ENCODE measurements around the gene CNTROB.

The CNTROB gene

DNA sequence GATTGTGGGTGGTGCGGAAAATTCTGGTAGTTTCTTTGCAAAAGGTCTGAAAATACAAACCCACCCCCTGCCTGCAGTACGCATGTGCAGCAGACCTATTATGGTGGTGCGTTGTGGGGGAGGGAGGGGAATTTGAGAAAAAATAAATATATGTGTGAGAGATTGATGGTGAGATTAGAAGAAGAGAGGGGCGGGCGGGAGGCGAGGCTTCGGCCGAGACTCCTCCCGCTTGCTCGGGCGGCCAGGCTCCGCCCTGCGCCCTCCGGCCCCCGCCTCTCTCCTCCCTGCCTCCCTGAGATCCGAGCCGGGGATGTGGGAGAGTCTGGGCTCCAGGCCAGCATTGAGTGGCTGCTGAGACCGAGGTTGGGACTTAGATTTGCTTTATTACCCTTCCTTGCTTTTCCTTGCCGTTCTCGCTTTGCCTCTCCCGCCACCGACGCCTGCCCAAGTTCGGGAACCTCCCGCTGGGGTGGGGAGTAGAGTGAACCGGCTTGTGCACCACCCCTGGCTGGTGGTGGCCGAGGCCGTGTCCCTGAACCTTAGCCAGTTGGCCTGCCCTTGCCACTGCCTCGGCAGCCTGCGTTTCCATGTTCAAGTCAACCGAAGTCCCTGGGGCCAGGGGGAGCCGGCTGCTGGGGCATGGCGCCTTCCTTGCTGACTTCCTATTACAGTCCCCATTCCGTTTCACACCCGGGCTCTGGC is 44.4 kb upstream of the CNTROB start (continued):
- peak; percentile 92 for TF ChIP-seq ZNF600 (tag by site-specific recombination; IDR thresholded peaks at IDR 0.05)
- peak; percentile 100 for TF ChIP-seq ZNF341 (tag by site-specific recombination; IDR thresholded peaks at IDR 0.05; ENCODE audit: low read depth)
- no peak for TF ChIP-seq MEIS1 (CRISPR knock-in tag; IDR thresholded peaks at IDR 0.05; ENCODE audit: borderline replicate concordance)
- TF ChIP-seq, protein P1, sequence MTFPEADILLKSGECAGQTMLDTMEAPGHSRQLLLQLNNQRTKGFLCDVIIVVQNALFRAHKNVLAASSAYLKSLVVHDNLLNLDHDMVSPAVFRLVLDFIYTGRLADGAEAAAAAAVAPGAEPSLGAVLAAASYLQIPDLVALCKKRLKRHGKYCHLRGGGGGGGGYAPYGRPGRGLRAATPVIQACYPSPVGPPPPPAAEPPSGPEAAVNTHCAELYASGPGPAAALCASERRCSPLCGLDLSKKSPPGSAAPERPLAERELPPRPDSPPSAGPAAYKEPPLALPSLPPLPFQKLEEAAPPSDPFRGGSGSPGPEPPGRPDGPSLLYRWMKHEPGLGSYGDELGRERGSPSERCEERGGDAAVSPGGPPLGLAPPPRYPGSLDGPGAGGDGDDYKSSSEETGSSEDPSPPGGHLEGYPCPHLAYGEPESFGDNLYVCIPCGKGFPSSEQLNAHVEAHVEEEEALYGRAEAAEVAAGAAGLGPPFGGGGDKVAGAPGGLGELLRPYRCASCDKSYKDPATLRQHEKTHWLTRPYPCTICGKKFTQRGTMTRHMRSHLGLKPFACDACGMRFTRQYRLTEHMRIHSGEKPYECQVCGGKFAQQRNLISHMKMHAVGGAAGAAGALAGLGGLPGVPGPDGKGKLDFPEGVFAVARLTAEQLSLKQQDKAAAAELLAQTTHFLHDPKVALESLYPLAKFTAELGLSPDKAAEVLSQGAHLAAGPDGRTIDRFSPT (tag by site-specific recombination; IDR thresholded peaks at IDR 0.05), result peak; percentile 56
- TF ChIP-seq ZNF514 (tag by site-specific recombination; IDR thresholded peaks at IDR 0.05), result no peak
- TF ChIP-seq, protein P2, sequence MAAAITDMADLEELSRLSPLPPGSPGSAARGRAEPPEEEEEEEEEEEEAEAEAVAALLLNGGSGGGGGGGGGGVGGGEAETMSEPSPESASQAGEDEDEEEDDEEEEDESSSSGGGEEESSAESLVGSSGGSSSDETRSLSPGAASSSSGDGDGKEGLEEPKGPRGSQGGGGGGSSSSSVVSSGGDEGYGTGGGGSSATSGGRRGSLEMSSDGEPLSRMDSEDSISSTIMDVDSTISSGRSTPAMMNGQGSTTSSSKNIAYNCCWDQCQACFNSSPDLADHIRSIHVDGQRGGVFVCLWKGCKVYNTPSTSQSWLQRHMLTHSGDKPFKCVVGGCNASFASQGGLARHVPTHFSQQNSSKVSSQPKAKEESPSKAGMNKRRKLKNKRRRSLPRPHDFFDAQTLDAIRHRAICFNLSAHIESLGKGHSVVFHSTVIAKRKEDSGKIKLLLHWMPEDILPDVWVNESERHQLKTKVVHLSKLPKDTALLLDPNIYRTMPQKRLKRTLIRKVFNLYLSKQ (tag by site-specific recombination; IDR thresholded peaks at IDR 0.05; ENCODE audit: borderline replicate concordance), result no peak
- no peak for TF ChIP-seq ZNF433 (tag by site-specific recombination; IDR thresholded peaks at IDR 0.05; ENCODE audit: low read depth)
- TF ChIP-seq, protein P3, sequence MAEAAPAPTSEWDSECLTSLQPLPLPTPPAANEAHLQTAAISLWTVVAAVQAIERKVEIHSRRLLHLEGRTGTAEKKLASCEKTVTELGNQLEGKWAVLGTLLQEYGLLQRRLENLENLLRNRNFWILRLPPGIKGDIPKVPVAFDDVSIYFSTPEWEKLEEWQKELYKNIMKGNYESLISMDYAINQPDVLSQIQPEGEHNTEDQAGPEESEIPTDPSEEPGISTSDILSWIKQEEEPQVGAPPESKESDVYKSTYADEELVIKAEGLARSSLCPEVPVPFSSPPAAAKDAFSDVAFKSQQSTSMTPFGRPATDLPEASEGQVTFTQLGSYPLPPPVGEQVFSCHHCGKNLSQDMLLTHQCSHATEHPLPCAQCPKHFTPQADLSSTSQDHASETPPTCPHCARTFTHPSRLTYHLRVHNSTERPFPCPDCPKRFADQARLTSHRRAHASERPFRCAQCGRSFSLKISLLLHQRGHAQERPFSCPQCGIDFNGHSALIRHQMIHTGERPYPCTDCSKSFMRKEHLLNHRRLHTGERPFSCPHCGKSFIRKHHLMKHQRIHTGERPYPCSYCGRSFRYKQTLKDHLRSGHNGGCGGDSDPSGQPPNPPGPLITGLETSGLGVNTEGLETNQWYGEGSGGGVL (tag by site-specific recombination; IDR thresholded peaks at IDR 0.05), result peak; percentile 98
- no peak for TF ChIP-seq ZNF747 (tag by site-specific recombination; IDR thresholded peaks at IDR 0.05)
- no peak; the same call in 1 of the 2 replicates for TF ChIP-seq ZNF223 (tag by site-specific recombination; IDR thresholded peaks at IDR 0.05)
- peak; percentile 61 for TF ChIP-seq ZNF596 (tag by site-specific recombination; IDR thresholded peaks at IDR 0.05)
- TF ChIP-seq, protein P4, sequence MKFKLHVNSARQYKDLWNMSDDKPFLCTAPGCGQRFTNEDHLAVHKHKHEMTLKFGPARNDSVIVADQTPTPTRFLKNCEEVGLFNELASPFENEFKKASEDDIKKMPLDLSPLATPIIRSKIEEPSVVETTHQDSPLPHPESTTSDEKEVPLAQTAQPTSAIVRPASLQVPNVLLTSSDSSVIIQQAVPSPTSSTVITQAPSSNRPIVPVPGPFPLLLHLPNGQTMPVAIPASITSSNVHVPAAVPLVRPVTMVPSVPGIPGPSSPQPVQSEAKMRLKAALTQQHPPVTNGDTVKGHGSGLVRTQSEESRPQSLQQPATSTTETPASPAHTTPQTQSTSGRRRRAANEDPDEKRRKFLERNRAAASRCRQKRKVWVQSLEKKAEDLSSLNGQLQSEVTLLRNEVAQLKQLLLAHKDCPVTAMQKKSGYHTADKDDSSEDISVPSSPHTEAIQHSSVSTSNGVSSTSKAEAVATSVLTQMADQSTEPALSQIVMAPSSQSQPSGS (tag by site-specific recombination; IDR thresholded peaks at IDR 0.05; ENCODE audit: low read depth), result no peak
- TF ChIP-seq WT1 (tag by site-specific recombination; IDR thresholded peaks at IDR 0.05), result peak; percentile 95
- TF ChIP-seq, protein P5, sequence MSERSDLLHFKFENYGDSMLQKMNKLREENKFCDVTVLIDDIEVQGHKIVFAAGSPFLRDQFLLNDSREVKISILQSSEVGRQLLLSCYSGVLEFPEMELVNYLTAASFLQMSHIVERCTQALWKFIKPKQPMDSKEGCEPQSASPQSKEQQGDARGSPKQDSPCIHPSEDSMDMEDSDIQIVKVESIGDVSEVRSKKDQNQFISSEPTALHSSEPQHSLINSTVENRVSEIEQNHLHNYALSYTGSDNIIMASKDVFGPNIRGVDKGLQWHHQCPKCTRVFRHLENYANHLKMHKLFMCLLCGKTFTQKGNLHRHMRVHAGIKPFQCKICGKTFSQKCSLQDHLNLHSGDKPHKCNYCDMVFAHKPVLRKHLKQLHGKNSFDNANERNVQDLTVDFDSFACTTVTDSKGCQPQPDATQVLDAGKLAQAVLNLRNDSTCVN (tag by site-specific recombination; optimal IDR thresholded peaks at IDR 0.05), result peak; percentile 28
- TF ChIP-seq, protein P6, sequence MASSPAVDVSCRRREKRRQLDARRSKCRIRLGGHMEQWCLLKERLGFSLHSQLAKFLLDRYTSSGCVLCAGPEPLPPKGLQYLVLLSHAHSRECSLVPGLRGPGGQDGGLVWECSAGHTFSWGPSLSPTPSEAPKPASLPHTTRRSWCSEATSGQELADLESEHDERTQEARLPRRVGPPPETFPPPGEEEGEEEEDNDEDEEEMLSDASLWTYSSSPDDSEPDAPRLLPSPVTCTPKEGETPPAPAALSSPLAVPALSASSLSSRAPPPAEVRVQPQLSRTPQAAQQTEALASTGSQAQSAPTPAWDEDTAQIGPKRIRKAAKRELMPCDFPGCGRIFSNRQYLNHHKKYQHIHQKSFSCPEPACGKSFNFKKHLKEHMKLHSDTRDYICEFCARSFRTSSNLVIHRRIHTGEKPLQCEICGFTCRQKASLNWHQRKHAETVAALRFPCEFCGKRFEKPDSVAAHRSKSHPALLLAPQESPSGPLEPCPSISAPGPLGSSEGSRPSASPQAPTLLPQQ (tag by site-specific recombination; IDR thresholded peaks at IDR 0.05), result no peak
- no peak for TF ChIP-seq ZNF549 (tag by site-specific recombination; IDR thresholded peaks at IDR 0.05)
- TF ChIP-seq SP3 (tag by site-specific recombination; IDR thresholded peaks at IDR 0.05), result peak; percentile 89
- no peak; the same call in none of the 2 replicates for TF ChIP-seq ZXDB (tag by site-specific recombination; IDR thresholded peaks at IDR 0.05)
- no peak for TF ChIP-seq ZNF544 (tag by site-specific recombination; IDR thresholded peaks at IDR 0.05)
- TF ChIP-seq ZBTB21 (tag by site-specific recombination; IDR thresholded peaks at IDR 0.05), result no peak
- TF ChIP-seq, protein P7, sequence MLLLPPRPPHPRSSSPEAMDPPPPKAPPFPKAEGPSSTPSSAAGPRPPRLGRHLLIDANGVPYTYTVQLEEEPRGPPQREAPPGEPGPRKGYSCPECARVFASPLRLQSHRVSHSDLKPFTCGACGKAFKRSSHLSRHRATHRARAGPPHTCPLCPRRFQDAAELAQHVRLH (tag by site-specific recombination; IDR thresholded peaks at IDR 0.05), result no peak
- peak; percentile 80 for TF ChIP-seq ZFHX2 (tag by site-specific recombination; conservative IDR thresholded peaks at IDR 0.05)
- peak; percentile 6 for TF ChIP-seq TRIM28 (IDR thresholded peaks at IDR 0.05; ENCODE audit: borderline replicate concordance, low read length)
- no peak for TF ChIP-seq ZNF121 (tag by site-specific recombination; IDR thresholded peaks at IDR 0.05)
- TF ChIP-seq ZNF561 (tag by site-specific recombination; IDR thresholded peaks at IDR 0.05; ENCODE audit: borderline replicate concordance), result no peak
- no peak for TF ChIP-seq ZNF785 (tag by site-specific recombination; IDR thresholded peaks at IDR 0.05)
- TF ChIP-seq ZNF791 (tag by site-specific recombination; IDR thresholded peaks at IDR 0.05), result no peak
- TF ChIP-seq ZNF701 (tag by site-specific recombination; IDR thresholded peaks at IDR 0.05), result no peak
- no peak for TF ChIP-seq ZBTB1 (tag by site-specific recombination; IDR thresholded peaks at IDR 0.05)
- peak; percentile 81 for TF ChIP-seq SP7 (tag by site-specific recombination; IDR thresholded peaks at IDR 0.05)
- TF ChIP-seq ZNF664 (tag by site-specific recombination; IDR thresholded peaks at IDR 0.05), result no peak
- 0 out of 2 replicates have a peak, but pooled peaks have one; percentile 36 for TF ChIP-seq ZNF24 (tag by site-specific recombination; IDR thresholded peaks at IDR 0.05)

All from HEK293 (cell line).